SK-N-MC (cell line): ENCODE measurements around the gene PLA2G12A.

Source experiments
- EZH2 ChIP-seq: fragments of 200-600 bp; sonication (generic); IDR thresholded peaks from one replicate; pipeline ENCODE4 v1.6.1; 2017; ENCODE audit warnings: antibody characterized with exemption
- POLR2AphosphoS5 ChIP-seq: IDR thresholded peaks from 2 replicates; pipeline ENCODE4 v1.6.1; 2012; ENCODE audit warnings: mild to moderate bottlenecking, low read depth, low read length, borderline replicate concordance

DNA sequence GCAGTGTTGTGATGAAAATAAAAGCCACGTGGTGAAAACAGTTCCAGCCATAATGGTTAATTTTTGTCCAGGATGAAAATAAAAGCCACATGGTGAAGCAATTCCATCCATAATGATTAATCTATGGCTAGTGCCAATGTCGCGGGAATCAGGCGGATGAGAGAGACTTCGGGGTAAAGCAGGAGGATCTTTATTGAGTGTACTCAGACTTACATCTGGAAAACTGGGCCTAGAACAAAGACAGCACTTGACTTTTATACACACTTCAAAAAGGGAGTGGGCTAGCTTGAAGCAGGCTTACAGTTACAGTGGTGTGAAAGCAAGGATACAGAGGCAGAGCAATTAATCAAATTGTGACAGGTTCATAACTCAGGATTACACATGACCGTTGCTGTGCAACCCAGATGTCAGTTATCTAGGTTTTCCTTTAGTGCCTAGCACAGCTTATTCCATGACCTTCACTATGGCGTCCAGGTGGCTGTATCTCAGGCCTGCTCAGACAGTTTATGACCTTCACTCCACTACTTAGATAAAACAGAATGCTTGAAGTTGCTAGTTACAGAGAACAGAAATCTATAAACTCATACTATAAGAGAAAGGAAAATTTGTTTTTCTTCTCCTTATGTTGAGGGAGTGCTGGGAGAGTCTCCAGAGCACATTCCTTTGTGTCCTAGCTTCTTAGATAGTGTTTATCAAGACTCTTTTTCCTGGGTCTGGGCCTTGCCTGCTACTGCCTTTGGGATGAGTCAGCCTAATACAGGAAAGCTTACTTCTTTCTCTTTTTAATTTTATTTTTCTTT lies 5.9 kb upstream of the PLA2G12A start:
- TF ChIP-seq EZH2, result no peak
- TF ChIP-seq POLR2AphosphoS5, result no peak
